Stimulated activated CD8-positive, alpha-beta memory T cell treated with anti-CD3 and anti-CD28 coated beads, Interleukin-12 subunit alpha, Interleukin-12 subunit beta, amount 100 ng/mL, for 4 hours (primary cell): ENCODE data around the gene TMEM164.

ENCODE experiments used
- DNase-seq: peaks from one replicate; pipeline ENCODE4 v3.0.0-alpha.2; 2020; ENCODE audit warnings: low read depth

The TMEM164 gene

GRCh38 chrX:110037178-110037577 lies 34.3 kb downstream of the TMEM164 start:
- no peak for DNase-seq

GRCh38 chrX:110038900-110039299 lies 36.0 kb downstream of the TMEM164 start:
- no peak for DNase-seq

GRCh38 chrX:110041980-110042379 lies 39.1 kb downstream of the TMEM164 start:
- DNase-seq = no peak

- DNase-seq = no peak
Measured at GRCh38 chrX:110042496-110042895, 39.6 kb downstream of the TMEM164 start.

GRCh38 chrX:110043506-110043905 lies 40.6 kb downstream of the TMEM164 start:
- no peak for DNase-seq

- no peak for DNase-seq
Measured at GRCh38 chrX:110044346-110045249, 41.7 kb downstream of the TMEM164 start.

- no peak for DNase-seq
Measured at GRCh38 chrX:110045421-110045820, 42.5 kb downstream of the TMEM164 start.

- DNase-seq = no peak
Measured at GRCh38 chrX:110046001-110046400, 43.1 kb downstream of the TMEM164 start.

GRCh38 chrX:110046971-110047370 lies 44.1 kb downstream of the TMEM164 start:
- DNase-seq = no peak

GRCh38 chrX:110049096-110049495 lies 46.2 kb downstream of the TMEM164 start:
- no peak for DNase-seq

- no peak for DNase-seq
Measured at GRCh38 chrX:110050386-110050785, 47.5 kb downstream of the TMEM164 start.

- DNase-seq = no peak
Measured at GRCh38 chrX:110050901-110051300, 48.0 kb downstream of the TMEM164 start.

GRCh38 chrX:110051559-110051958 lies 48.6 kb downstream of the TMEM164 start:
- DNase-seq = no peak

- DNase-seq = no peak
Measured at GRCh38 chrX:110052303-110052702, 49.4 kb downstream of the TMEM164 start.

GRCh38 chrX:110053453-110053852 lies 50.5 kb downstream of the TMEM164 start:
- DNase-seq = no peak

GRCh38 chrX:110055616-110056015 lies 52.7 kb downstream of the TMEM164 start:
- no peak for DNase-seq

- DNase-seq = no peak
Measured at GRCh38 chrX:110056419-110056818, 53.5 kb downstream of the TMEM164 start.

GRCh38 chrX:110059410-110059809 lies 56.5 kb downstream of the TMEM164 start:
- DNase-seq = no peak

- DNase-seq = no peak
Measured at GRCh38 chrX:110060317-110060716, 57.4 kb downstream of the TMEM164 start.

GRCh38 chrX:110060846-110061537 lies 58.1 kb downstream of the TMEM164 start:
- DNase-seq = no peak

GRCh38 chrX:110062919-110063318 lies 60.0 kb downstream of the TMEM164 start:
- DNase-seq = no peak

GRCh38 chrX:110066488-110067225 lies 63.7 kb downstream of the TMEM164 start:
- no peak for DNase-seq

- DNase-seq = no peak
Measured at GRCh38 chrX:110070970-110071369, 68.1 kb downstream of the TMEM164 start.
